ENCODE results near the gene KNL1. TPM values are rescaled to one million over a fixed set of nuclear protein-coding genes. Genes with fewer than 3 reads are reported as not detected.
"Not testable (repeated sequence)": the region's sequence is repeated elsewhere in the genome, so short reads cannot be mapped to it uniquely, and the experiment has no call there.

The KNL1 gene
- total RNA-seq, 1 experiment from 2014 or later, result 25.2 TPM

GRCh38 chr15:40660686-40661085 is 66.6 kb downstream of the KNL1 start:
- DNase-seq (ENCODE audit: extremely low read depth, low read depth), result no peak

- no peak for DNase-seq (ENCODE audit: extremely low read depth, low read depth)
Observed at GRCh38 chr15:40664909-40665308, 70.9 kb downstream of the KNL1 start.

GRCh38 chr15:40676290-40676689 is 82.2 kb downstream of the KNL1 start:
- DNase-seq (ENCODE audit: extremely low read depth, low read depth), result not testable (repeated sequence)

GRCh38 chr15:40676906-40677305 is 82.9 kb downstream of the KNL1 start:
- not testable (repeated sequence) for DNase-seq (ENCODE audit: extremely low read depth, low read depth)

- DNase-seq (ENCODE audit: extremely low read depth, low read depth), result no peak
Observed at GRCh38 chr15:40680151-40680550, 86.1 kb downstream of the KNL1 start.

- not testable (repeated sequence) for DNase-seq (ENCODE audit: extremely low read depth, low read depth)
Observed at GRCh38 chr15:40680959-40681358, 86.9 kb downstream of the KNL1 start.

- DNase-seq (ENCODE audit: extremely low read depth, low read depth), result no peak
Observed at GRCh38 chr15:40684381-40684780, 90.3 kb downstream of the KNL1 start.

- no peak for DNase-seq (ENCODE audit: extremely low read depth, low read depth)
Observed at GRCh38 chr15:40685376-40685775, 91.3 kb downstream of the KNL1 start.

GRCh38 chr15:40688932-40689799 is 95.1 kb downstream of the KNL1 start:
- no peak for DNase-seq (ENCODE audit: extremely low read depth, low read depth)

- DNase-seq (ENCODE audit: extremely low read depth, low read depth), result no peak
Observed at GRCh38 chr15:40691737-40692136, 97.7 kb downstream of the KNL1 start.

GRCh38 chr15:40693904-40694687 is 100.0 kb downstream of the KNL1 start:
- DNase-seq (ENCODE audit: extremely low read depth, low read depth), result no peak

GRCh38 chr15:40694688-40695468 is 100.8 kb downstream of the KNL1 start, which contains the start of gene RAD51:
Gene RAD51 (plus strand): TSS chr15:40695174. CDS start chr15:40698759, 3,585 bp downstream.
- peak; percentile 90 for DNase-seq (ENCODE audit: extremely low read depth, low read depth)

- no peak for DNase-seq (ENCODE audit: extremely low read depth, low read depth)
Observed at GRCh38 chr15:40695469-40695890, 101.4 kb downstream of the KNL1 start.

- no peak for DNase-seq (ENCODE audit: extremely low read depth, low read depth)
Observed at GRCh38 chr15:40696228-40696627, 102.2 kb downstream of the KNL1 start.

GRCh38 chr15:40697916-40698315 is 103.9 kb downstream of the KNL1 start:
- DNase-seq (ENCODE audit: extremely low read depth, low read depth), result no peak

- DNase-seq (ENCODE audit: extremely low read depth, low read depth), result no peak
Observed at GRCh38 chr15:40702077-40702476, 108.0 kb downstream of the KNL1 start.

- DNase-seq (ENCODE audit: extremely low read depth, low read depth), result no peak
Observed at GRCh38 chr15:40706121-40706520, 112.1 kb downstream of the KNL1 start.

All from NCI-H460 (cell line).